HepG2 (cell line): Measurements from ENCODE around the gene FRAS1.

Experiments used
- ATF7 ChIP-seq, 2 experiments: fragments of 450-650 bp in 1 of 2; sonication (generic) in 1 of 2; formaldehyde crosslinking in 1 of 2; IDR thresholded peaks; 2 replicates each; pipeline versions ENCODE4 v1.4.0 to v1.6.1; 2016 to 2020; ENCODE audit warnings: antibody characterized with exemption in 1 of 2, mild to moderate bottlenecking in 1 of 2, missing genetic modification reagents in 1 of 2
- CTCF ChIP-seq: sonication (generic); formaldehyde crosslinking; IDR thresholded peaks from 2 replicates; pipeline ENCODE4 v1.5.0; 2020; ENCODE audit warnings: mild to moderate bottlenecking, missing genetic modification reagents, moderate library complexity
- DNMT3B ChIP-seq: conservative IDR thresholded peaks from 2 replicates; pipeline ENCODE4 v1.6.1; 2016; ENCODE audit warnings: missing biosample characterization, control low read depth
- IRF2 ChIP-seq: IDR thresholded peaks from 2 replicates; pipeline ENCODE4 v1.6.1; 2018; ENCODE audit warnings: missing genetic modification reagents, missing compliant biosample characterization
- KDM5A ChIP-seq: fragments of 200-600 bp; sonication (generic); IDR thresholded peaks from 2 replicates; pipeline ENCODE4 v1.7.0; 2018; ENCODE audit warnings: antibody characterized with exemption, mild to moderate bottlenecking, low read length, borderline replicate concordance
- KLF13 ChIP-seq: sonication (generic); formaldehyde crosslinking; IDR thresholded peaks from 2 replicates; pipeline ENCODE4 v1.4.0; 2020; ENCODE audit warnings: mild to moderate bottlenecking, missing genetic modification reagents
- MXD4 ChIP-seq: IDR thresholded peaks from 2 replicates; pipeline ENCODE4 v1.6.1; 2016; ENCODE audit warnings: mild to moderate bottlenecking, missing biosample characterization, missing genetic modification reagents
- NR0B2 ChIP-seq: sonication (generic); formaldehyde crosslinking; IDR thresholded peaks from 2 replicates; pipeline ENCODE4 v1.4.0; 2020; ENCODE audit warnings: mild to moderate bottlenecking, missing genetic modification reagents
- ZMYM2 ChIP-seq: sonication (generic); formaldehyde crosslinking; IDR thresholded peaks from 2 replicates; pipeline ENCODE4 v1.8.0; 2022; ENCODE audit warnings: mild to moderate bottlenecking, missing genetic modification reagents

GRCh38 chr4:78070731-78071282 is 13.7 kb downstream of the FRAS1 start:
- TF ChIP-seq IRF2 (CRISPR knock-in tag): no peak
- TF ChIP-seq MXD4 (CRISPR knock-in tag): no peak
- TF ChIP-seq DNMT3B (CRISPR knock-in tag): no peak
- no peak for TF ChIP-seq KDM5A
- no peak for TF ChIP-seq KLF13 (CRISPR knock-in tag)
- no peak for TF ChIP-seq CTCF (CRISPR knock-in tag)
- no peak for TF ChIP-seq NR0B2 (CRISPR knock-in tag)
- no peak for TF ChIP-seq ZMYM2 (CRISPR knock-in tag)
- TF ChIP-seq ATF7 (IDR thresholded peaks at IDR 0.05): no peak
- no peak for TF ChIP-seq ATF7 (CRISPR knock-in tag; IDR thresholded peaks at IDR 0.05)
